ENCODE measurements around the gene DPP10.

DNA sequence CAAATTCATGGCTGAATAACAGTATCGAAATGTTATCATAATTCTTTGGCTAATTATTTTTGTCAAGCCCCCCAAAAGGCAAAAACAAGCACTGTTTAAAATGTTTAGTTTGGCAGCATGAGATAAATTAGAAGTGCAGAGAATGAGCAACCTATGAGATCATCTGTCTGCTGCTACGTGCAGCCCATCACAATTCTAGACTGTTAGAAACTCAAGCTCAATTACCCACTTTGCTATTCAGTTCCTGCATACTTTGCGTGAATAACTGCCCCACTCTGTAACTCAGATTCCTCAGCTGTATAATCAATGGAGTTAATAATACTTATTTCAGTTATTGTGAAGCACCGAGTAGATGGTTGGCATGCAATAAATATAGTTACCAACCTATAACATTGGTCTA, 1181.9 kb downstream of the DPP10 start:
- TF ChIP-seq POLR2A (IDR thresholded peaks at IDR 0.05) (no peak), EP300 (IDR thresholded peaks at IDR 0.05) (no peak), POLR2AphosphoS5 (IDR thresholded peaks at IDR 0.05) (no peak)

Data from sigmoid colon (tissue), 4 donors.